Occipital lobe (tissue), 2 donors: ENCODE measurements around the gene LMAN2. TPM values are rescaled to one million over a fixed set of nuclear protein-coding genes. Genes with fewer than 3 reads are reported as not detected.

ENCODE experiments used
- DNase-seq: peaks from one replicate; lab custom pipeline; 2025; lab: John Stamatoyannopoulos, UW
- total RNA-seq: library from RNA; depleted of rRNA; stranded (reverse); fragments of >200 nt; gene quantifications from one replicate; pipeline ENCODE4 v1.2.3, GENCODE V29; 2014

The LMAN2 gene
- total RNA-seq, 1 donor from 2014 or later, result 73.5 TPM

DNA sequence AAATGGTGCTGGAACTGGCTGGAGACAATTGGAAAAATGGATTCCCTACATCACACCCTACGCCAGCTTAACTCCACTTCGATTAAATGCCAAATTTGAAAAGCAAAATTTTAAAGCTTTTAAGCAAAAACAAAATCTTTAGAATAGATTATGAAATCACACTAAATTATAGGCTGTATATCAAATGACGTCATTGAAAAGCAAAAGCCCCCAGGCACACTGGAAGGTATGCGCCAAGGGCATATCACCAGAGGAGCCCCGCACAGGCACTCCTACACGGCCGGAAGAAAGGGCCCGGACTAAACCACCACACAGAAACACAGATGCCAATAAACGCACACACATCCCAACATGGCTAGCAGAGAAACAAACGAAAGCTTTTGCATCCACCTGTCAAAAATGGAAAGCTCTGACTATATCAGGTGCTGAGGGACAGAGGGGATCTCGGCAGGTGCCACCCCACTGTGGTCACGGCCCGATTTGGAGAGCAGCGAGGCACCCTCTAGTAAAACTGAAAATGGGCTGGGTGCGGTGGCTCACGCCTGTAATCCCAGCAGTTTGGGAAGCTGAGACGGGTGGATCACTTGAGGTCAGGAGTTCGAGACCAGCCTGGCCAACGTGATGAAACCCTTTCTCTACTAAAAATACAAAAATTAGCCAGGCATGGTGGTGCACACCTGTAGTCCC lies 22.8 kb downstream of the LMAN2 start:
- DNase-seq, result no peak

DNA sequence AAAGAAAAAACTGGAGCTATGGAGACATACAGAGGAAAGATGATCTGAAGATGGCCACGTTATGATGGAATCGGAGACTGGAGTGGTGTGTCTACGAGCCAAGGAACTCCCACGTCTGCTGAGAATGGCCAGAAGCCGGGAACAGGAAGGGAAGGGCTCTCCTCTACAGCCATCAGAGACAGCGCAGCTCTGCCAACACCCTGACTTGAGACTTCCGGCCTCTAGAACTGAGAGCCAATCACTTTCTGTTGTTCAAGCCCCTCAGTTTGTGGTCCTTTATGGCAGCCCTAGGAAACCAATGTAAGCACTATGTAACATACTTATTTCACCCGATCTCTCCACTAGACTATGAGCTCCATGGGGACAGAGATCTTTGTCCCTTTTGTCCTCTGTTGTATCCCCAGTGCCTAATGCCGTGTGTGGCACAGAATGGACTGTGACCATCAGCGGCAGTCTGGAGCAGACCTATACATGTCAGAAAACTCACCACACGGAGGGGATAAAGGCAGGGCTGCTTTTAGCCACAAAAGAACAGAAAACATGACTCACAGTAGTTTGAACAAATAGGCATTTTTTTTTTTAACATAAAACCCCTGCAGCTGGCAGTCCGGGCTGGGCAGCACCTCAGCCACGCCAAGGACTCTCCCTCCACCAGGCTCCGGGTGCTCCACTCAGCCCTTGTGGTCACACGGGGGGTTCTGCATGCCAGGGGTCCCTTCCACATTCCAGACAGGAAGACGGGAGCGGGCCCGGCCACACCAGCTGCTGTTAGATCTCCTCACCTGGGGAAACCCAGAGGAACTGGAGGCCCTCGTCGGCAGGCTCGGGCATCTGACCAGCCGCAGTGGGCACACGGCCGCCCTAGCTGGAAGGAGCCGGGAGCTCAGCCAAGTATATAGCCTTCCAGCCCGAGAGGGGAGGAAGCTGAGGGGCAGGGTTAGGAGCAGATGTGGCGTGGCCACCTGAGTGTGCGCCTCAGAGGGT lies 23.6 kb downstream of the LMAN2 start:
- DNase-seq, result no peak

DNA sequence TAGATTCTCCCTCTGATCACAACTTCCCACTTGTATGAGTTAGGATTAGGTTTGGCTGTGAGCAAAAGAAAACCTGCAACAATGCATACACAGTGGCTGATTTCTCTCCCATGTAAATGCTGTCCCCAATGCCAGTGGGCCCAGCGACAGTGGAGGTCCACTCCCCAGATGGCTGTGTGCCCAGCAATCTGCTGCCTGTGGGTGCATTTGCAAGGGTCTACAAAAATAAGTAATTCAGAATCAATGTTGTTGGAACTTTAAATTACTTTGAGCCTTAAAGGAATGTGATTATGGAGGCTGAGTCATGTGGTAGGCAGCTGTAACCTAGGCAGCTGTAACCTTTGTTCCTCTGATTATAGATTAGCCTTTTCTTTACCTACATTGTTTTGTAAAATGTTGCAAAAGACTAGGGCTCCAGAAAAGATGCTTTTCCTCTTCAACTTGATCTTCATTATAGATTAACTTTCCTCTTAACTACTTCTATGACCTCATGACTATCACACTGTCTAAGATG lies 25.5 kb downstream of the LMAN2 start:
- DNase-seq, result no peak

DNA sequence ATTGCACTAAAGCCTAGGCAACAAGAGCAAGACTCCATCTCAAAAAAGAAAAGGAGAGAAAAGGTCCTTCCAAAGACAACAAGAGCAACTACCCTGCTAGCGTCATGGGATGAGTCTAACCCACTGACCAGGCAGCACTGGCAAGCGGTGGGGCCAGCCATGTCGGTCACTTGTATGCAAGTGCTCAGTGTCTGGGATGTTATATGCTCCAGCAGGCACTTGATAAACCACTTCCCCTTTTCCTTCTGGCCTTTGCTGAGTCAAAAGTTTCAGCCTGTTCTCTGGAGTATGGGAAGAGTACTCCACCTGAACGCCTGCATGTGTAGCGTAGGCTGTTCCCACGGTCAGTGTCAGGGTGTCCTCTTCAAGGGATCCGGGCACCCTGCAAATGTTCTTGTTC lies 30.6 kb downstream of the LMAN2 start:
- no peak for DNase-seq

DNA sequence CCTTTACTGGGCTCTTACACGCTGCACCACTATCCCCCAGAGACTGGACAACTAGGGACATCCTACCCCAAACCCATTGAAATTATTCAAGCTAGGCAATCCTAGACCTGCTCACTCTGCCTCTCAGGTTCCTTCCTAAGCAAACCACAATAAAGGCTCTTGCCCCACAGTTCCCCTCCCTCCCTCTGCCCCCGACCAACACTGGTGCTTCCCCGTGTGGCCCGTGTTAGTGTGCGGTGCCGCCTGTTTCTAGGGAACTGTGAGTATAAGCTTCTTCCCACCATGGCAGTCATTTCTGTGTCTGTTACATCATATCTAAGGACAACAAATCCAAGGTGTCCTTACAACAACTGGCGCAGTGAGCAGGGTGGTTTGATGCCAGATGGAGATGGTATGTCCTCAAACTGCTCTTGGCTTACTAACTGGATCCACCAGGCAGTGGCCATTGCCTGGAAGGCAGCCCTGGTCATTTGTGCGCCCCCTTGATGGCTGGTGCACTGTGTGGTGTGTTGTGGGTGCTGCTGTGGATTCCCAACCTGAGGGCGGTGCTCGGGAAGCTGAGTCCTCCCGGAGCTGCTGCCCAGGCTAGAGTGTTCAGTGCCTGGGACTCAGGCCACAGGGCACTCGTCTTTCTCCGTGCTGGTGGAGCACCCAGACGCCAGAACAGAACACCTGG lies 31.4 kb downstream of the LMAN2 start:
- DNase-seq, result no peak

DNA sequence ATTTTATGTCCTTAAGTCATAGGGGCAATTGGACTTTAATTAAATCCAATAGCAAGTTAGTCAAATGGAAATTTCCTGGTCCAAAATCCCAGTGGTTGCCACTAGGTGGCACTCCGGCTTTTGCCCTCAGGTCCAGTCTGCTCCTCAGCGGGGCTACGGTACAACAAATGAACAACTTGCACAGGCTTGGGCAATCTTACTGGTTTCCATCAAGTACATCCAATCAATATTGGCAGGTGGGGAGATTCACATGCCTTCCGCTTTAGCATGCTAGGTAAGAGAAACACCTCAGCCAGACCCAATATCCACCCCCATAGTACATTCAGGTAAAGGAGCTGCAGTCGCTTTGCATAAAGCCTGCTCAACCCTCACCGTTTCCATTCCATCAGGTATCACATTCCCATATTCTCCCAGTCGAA lies 33.5 kb downstream of the LMAN2 start:
- DNase-seq, result peak; percentile 53

DNA sequence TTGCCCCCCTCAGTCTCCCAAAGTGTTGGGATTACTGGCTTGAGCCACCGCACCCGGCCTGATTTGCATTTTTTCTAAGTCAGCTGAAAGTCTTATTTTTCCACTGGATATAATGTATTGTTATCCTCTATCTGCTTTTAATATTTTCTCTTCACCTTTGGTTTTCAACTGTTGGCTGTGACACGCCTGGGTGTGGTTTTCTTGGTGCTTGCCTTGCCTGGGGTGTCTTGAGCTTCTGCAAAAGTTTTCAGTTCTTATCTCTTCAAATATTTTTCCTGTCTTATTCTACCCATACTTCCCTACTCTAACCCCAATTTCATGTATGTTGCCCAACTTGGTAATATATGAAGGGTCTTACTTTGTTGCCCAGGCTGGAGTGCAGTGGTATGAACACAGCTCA lies 35.5 kb downstream of the LMAN2 start:
- DNase-seq, result no peak

DNA sequence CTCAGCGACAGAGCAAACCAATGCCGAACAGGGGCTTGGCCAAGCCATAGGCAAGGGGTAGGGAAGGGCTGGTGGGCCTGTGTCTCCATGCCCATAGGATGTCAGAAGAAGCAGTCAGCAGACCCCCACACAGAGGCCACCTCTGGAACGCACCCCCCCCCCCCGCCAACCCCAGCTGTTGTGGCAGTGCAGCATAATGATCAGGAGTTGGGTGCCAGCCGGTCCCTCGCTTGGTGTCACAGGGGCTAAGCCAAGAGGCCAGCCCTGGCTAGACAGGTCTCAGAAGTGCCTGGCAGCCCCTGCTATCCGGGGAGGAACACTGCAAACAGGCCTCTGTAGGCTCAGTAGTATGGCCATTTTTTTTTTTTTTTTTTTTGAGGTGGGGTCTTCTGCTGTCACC lies 36.1 kb downstream of the LMAN2 start:
- DNase-seq, result no peak

DNA sequence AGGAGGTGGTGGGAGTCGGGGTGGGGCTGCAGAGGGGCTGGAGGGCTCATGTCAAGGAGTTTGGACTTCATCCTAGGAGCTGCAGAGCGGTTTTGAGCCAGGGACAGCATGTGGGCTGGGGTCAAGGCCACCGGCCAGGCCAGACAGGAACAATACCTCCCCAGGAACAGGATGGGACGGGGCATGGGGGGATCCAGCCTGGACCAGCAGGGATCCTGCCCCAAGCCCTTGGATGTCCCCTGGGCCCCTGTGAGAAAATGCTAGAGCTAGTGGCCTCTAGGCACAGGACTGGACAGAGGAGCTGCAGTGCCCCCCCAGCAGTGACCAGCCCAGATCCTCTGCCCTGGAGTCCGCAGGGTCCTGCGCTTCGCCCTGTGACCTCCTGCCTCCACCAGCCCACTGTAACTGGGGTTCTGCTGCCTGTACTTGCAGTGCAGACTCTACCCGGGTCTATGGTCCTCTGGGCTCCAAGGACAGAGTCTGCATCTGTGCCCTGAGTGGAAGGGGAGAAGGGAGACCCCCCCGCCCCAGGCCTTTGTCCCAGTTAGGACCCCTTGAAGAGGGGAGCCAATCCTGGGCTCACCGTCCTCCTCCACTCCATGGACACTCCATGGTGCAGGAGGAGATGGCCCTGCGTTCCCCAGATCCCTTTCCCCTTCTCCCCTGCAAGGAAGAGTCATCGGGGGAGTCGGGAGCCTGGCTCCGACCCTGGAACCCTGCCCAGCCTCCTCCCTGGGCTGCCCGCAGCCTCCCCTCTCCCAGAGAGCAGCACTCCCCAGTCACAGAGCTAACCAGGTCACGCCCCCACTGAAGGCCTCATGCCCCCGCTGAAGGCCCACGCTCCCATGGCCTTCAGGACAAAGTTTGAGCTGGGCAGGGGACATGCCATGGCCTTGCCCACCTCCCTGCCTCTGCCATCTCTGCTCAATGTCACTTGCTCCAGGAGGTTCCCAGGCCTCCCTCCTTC lies 36.8 kb downstream of the LMAN2 start:
- no peak for DNase-seq

DNA sequence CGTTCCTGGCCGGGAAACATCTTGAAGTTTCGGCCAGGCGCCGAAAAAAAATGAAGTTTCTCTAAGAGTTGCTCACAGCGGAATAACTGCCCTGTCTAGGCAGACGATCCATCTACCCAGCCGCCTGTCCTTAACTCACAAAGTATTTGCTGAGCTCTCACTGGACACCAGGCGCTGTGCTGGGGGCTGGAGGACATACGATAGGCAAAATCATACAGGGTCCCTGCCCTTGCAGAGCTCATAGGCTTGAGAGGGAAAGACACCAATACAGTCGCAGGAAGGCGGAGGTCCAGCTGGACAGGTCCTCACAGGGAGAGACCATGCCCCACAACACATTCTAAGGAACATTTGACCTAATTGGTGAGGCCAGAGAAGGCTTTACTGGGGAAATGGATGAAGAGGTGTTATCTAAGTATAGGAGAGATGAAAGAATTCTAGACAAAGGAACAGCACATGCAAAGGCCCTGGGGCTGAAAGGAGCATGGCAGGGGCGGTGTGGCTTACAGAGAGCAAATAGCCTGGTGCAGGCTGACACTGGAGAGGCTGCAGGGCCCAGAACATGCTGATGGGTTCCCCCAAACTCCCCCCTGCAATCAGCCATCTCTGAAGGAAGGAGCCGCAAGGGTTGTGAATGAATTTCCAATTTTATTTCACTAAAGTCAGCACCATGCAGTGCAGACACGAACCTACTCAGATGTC lies 37.8 kb downstream of the LMAN2 start:
- DNase-seq, result no peak

DNA sequence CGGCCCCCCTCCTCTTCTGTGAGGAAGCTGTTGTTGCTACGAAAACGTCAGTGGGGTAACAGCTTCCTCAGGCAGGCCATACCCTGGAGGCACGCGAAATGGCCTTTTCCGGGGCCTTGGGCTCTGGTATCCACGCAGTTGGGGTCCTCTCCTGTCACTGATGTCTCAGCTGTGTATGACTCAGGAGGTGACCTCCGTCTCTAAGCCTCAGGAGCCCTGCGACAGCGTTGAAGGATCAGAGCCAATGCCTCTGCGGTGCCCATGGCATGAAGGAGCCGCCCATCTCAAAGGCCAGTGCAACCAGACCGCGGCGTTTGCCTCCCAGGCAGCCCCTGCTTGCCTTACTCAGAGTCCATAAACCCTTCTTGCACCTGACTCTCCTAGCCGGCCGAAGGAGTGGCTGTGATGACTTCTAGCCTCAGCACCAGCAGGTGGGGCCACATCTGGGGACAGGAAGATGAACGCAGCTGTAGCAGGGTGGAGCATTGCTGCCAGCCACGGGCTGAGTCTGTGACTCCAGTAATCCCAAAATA lies 38.8 kb downstream of the LMAN2 start:
- no peak for DNase-seq

DNA sequence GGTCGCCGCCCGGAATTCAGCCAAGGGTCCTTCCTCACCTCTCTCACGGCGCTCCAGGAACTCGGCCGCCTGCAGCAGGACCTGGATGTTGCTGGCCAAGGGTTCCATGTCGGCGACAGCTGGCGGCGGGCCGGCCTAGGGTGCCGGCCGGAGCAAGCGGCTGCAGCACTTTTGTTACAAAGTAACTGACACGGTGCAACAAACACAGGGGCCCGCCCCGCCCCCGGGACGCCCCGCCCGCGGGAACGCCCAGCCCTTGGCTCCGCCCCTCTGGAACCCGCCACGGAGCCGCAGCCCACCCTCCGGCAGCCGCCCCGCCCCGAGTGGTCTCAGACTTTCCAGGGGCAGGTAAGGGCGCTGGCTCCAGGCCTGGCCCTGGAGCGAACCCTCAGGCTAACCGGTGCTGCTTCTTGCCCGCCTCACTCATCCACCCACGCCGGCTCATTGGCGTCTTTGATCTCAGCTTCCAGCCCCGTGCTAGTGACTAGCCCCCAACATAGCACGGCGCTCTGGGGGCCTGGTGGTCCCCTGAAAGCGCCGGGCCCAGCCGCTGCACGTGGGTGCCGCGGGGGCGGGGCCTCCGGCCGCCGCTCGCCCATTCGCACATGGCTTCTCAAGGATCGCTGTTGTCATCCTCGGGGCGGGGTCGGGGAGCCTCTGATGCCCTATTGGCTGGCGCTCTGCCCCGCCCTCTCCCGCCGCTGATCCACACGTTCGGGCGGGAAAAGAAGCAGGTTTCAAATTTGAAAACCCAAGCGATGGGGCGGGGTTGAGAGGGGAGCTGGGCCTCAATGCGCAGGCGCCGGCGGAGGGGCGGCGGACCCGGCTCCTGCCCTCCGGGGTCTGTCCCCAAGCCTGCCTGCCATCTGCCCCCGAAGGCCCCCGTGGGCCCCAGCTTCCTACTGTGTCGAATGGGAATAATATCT lies 39.5 kb downstream of the LMAN2 start, which contains the start of gene MXD3:
Gene MXD3 (minus strand): TSS at position 176 of the 926 bp plus-strand sequence. CDS start 68 bp downstream, at position 108.
- DNase-seq, result peak; percentile 88

DNA sequence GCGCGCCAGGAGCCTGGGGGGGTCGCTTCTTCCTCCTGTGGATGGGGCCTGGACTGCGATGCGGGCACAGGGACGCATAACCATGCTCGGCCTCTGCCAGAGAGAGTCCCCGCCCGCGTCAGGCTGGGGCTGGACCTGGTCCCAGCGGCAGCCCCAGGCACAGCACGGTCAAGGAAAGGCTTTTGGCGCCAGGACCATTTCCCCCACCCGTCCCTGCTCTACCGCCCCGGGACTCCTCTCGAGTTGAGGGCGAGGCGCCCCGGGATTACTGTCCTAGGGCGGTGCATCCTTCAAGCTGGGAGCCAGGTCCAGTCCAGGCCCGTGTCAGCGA lies 40.1 kb downstream of the LMAN2 start:
- no peak for DNase-seq

DNA sequence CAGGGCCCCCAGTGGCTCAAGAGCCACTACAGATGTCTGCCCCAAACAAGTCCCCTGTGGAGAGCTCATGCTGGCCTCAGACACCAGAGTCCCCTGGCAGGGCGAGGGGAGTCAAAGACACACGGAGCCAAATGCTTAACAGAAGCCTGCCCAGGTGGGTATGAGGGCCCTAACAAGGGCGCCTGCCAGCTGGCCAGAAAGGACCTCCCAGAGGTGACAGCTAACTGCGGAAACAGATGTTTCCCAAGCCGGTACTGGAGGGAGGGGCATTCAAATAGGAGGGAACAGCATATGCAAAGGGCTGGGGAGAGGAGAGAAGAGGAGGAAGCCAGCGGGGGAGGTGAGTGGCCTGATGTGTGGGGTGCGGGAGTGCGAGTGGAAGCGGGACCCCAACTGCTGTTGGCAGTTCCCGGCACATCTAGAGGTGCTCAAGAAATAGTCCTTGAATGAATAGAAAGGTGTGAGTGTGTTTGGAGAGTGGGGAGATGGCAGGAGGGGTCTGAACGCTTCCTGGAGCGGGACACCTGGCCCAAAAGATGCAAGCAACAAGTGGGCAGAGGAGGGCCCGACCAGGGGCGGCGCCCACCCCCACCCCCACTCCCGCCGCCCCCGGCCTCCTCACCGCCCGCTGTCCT lies 40.6 kb downstream of the LMAN2 start:
- DNase-seq, result no peak

DNA sequence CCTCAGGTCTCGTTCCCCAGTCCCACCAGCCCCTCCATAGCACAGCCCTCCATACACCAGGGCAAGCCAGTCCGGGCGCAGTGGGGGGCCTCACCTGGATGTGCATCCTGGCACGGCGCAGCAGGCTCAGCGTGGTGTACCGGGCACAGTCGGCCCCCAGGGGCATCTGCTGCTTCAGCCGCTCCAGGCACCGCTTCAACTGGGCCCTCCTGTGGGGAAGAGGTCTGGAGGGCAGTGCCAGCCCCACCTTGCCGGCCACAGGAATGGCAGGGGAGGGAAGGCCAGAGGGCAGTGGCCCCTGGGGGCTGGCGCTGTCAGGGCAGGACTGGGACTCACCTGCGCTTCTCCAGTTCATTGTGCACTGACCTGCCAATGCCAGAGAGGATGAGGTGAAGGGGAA lies 41.1 kb downstream of the LMAN2 start:
- no peak for DNase-seq

DNA sequence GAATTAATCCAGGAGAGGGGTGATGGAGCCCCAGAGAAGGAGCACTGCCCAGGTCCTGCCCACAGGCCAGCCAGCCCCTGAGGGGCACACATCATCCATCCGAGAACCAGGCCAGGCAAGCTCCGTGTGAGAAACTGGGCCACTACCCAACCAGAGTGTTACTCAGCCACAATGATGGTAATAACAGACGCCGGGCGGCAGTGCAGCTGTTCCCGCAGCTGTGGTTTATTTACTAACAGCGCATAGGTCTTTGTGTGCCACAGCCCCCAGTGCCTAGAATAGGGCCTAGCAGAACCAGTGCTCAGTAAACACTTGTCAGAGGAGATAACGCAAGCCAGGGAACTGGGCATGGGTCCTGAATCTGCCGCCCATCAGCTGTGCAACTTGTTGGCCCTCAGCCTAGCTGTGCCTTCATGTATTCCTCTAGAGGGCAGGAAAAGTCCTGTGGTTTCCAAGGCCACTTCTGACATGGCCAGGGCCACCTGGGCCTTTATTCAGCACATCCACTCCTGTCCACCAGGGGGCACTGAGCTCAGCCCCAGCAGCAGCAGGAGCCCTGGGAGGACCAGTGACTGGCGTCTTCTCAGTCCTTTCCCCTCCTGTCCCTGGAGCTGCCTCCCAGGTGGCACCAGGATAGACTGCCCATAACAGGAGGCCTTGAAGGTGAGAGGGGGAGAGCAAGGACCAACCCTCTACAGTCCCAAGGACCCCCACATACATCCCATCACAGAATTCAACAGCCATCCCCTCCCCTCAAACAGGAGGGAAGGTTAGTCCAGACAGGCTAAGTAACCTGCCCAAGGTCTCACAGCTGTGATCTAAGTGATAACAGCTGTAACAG lies 41.9 kb downstream of the LMAN2 start:
- DNase-seq, result no peak

DNA sequence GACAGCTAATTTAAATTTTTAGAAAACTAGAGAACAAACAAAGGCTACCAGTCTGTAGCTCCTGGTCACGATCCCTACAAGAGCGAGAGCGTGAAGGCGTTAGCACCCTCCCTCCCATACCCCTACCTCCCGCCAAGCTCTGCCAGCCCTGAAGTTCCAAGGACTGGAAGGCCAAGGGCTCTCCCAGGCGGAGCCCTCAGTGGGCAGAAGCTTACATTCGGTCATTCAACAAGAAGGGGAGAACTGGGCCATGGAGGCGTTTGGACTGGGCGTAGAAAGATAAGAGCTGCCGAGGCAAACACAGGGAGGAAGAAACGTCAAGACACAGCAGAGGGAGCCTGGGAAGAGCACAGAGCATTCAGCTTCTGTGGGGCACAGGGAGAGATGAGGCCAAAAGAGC lies 42.7 kb downstream of the LMAN2 start:
- no peak for DNase-seq
